OCI-LY7 (cell line): ENCODE measurements around the gene DEF6. TPM values are rescaled to one million over a fixed set of nuclear protein-coding genes. Genes with fewer than 3 reads are reported as not detected.
A peak's percentile ranks its signal among the peaks of the same experiment; 100 is the strongest.

Experiments
- BruUV-seq: library from RNA; stranded (reverse); fragments of 400-500 nt; replicated peaks from 2 replicates; lab custom pipeline; 2021; lab: Mats Ljungman, UMichigan
- CTCF ChIA-PET: fragments of 300-600 bp; sonication (Branson Sonifier 250); formaldehyde crosslinking; loops from one replicate; lab custom pipeline; 2022; ENCODE audit warnings: antibody characterized with exemption; ENCODE audit not compliant: unreplicated experiment; lab: Charles Lee
- POLR2A ChIA-PET: fragments of 300-600 bp; sonication (Branson Sonifier 250); formaldehyde crosslinking; loops from one replicate; lab custom pipeline; 2022; ENCODE audit warnings: antibody characterized with exemption; lab: Charles Lee
- DNase-seq: peaks from one replicate; pipeline ENCODE4 v3.0.0-alpha.2; 2015; ENCODE audit warnings: low spot score
- H2AFZ ChIP-seq: fragments of 200-600 bp; sonication (generic), shearing (Covaris generic); 2 replicates; pipeline ENCODE4 v1.6.1; 2014; ENCODE audit warnings: mild to moderate bottlenecking, antibody characterized with exemption, low read length, moderate library complexity
- H3K27ac ChIP-seq: fragments of 200-600 bp; sonication (generic); 2 replicates; pipeline ENCODE4 v1.5.1; 2014; ENCODE audit warnings: mixed run types, low read depth, mild to moderate bottlenecking, moderate library complexity, low read length, inconsistent platforms; ENCODE audit not compliant: poor library complexity, severe bottlenecking
- H3K36me3 ChIP-seq: fragments of 200-600 bp; sonication (generic); 2 replicates; pipeline ENCODE4 v1.6.1; 2014; ENCODE audit warnings: mild to moderate bottlenecking, antibody characterized with exemption, low read length, moderate library complexity, mixed read lengths; ENCODE audit not compliant: insufficient read depth
- H3K4me1 ChIP-seq: fragments of 200-600 bp; sonication (generic); 2 replicates; pipeline ENCODE4 v1.5.1; 2014; ENCODE audit warnings: mild to moderate bottlenecking, low read length; ENCODE audit not compliant: insufficient read depth, poor library complexity, severe bottlenecking
- H3K4me2 ChIP-seq: fragments of 200-600 bp; sonication (generic); 2 replicates; pipeline ENCODE4 v1.6.1; 2014; ENCODE audit warnings: mild to moderate bottlenecking, low read length
- H3K4me3 ChIP-seq: fragments of 200-600 bp; sonication (generic); 2 replicates; pipeline ENCODE4 v1.5.1; 2014; ENCODE audit warnings: mild to moderate bottlenecking, low read depth, low read length; ENCODE audit not compliant: poor library complexity, severe bottlenecking
- H3K79me2 ChIP-seq: fragments of 200-600 bp; sonication (generic); 2 replicates; pipeline ENCODE4 v1.6.1; 2016; ENCODE audit warnings: low read depth, mild to moderate bottlenecking, low read length, moderate library complexity, mixed read lengths; ENCODE audit not compliant: insufficient read depth
- H3K9me2 ChIP-seq: fragments of 200-600 bp; sonication (generic); 2 replicates; pipeline ENCODE4 v1.6.1; 2016; ENCODE audit warnings: mild to moderate bottlenecking, low read length, mixed read lengths; ENCODE audit not compliant: insufficient read depth
- H3K9me3 ChIP-seq: fragments of 200-600 bp; sonication (generic); 2 replicates; pipeline ENCODE4 v1.6.1; 2014; ENCODE audit warnings: mild to moderate bottlenecking, mixed run types, low read length, mixed read lengths
- H4K20me1 ChIP-seq: fragments of 200-600 bp; sonication (generic); 2 replicates; pipeline ENCODE4 v1.6.1; 2014; ENCODE audit warnings: mild to moderate bottlenecking, antibody characterized with exemption, low read length, moderate library complexity, mixed read lengths; ENCODE audit not compliant: insufficient read depth
- EZH2phosphoT487 ChIP-seq: fragments of 200-600 bp; sonication (generic); IDR thresholded peaks from 2 replicates; pipeline ENCODE4 v1.6.1; 2018; ENCODE audit warnings: low read depth, borderline replicate concordance, mild to moderate bottlenecking, mixed run types, antibody characterized with exemption, low read length, moderate library complexity, mixed read lengths
- intact Hi-C: fragments of 100-400 bp; cut with micrococcal nuclease; formaldehyde crosslinking; loops from one replicate; pipeline ENCODE4 v1.10.0; 2022; ENCODE audit not compliant: unreplicated experiment
- total RNA-seq, 2 experiments: library from RNA; depleted of rRNA in 1 of 2; stranded (reverse); fragments of >200 nt in 1 of 2; shearing (Covaris generic) in 1 of 2; gene quantifications; 2 replicates each; pipeline ENCODE4 v1.2.3, GENCODE V29; 2014 to 2022
- TF ChIP-seq, protein P1 (sequence below): fragments of 200-600 bp; sonication (generic); conservative IDR thresholded peaks from 2 replicates; pipeline ENCODE4 v1.5.1; 2014; ENCODE audit warnings: mild to moderate bottlenecking, antibody characterized with exemption, low read length, moderate library complexity, mixed read lengths

DEF6 gene
- total RNA-seq, 2 experiments from 2014 or later = 53.8 to 56.8 TPM

- H3K36me3 ChIP-seq = peaks cover 57% of the 10 kb centered on the region
- no peaks in the 10 kb centered on the region for H3K9me2 ChIP-seq
- H3K9me3 ChIP-seq = no peaks in the 10 kb centered on the region
- BruUV-seq = no TSS peak
- ChIA-PET POLR2A (interaction anchor here (0.5 to 0.6 kb wide), 2 partner anchors 56 to 124 kb away, joined by 4 to 8 read pairs; no protein-coding TSS in a partner anchor), CTCF (interaction anchor here (2.9 kb wide), 1 partner anchor 32 kb away, joined by 19 read pairs; no protein-coding TSS in a partner anchor)
- no peak overlapping the region for H3K4me3 ChIP-seq
- peaks cover 28% of the 10 kb centered on the region; the same call in 1 of the 2 replicates for H3K79me2 ChIP-seq
- H4K20me1 ChIP-seq = no peaks in the 10 kb centered on the region
- no peak overlapping the region for H3K27ac ChIP-seq
- TF ChIP-seq, protein P1, sequence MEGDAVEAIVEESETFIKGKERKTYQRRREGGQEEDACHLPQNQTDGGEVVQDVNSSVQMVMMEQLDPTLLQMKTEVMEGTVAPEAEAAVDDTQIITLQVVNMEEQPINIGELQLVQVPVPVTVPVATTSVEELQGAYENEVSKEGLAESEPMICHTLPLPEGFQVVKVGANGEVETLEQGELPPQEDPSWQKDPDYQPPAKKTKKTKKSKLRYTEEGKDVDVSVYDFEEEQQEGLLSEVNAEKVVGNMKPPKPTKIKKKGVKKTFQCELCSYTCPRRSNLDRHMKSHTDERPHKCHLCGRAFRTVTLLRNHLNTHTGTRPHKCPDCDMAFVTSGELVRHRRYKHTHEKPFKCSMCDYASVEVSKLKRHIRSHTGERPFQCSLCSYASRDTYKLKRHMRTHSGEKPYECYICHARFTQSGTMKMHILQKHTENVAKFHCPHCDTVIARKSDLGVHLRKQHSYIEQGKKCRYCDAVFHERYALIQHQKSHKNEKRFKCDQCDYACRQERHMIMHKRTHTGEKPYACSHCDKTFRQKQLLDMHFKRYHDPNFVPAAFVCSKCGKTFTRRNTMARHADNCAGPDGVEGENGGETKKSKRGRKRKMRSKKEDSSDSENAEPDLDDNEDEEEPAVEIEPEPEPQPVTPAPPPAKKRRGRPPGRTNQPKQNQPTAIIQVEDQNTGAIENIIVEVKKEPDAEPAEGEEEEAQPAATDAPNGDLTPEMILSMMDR = no peak
- no peak for TF ChIP-seq EZH2phosphoT487
- no peak for DNase-seq
- peaks cover 49% of the 10 kb centered on the region for H3K4me1 ChIP-seq
- H3K4me2 ChIP-seq = no peak overlapping the region
- intact Hi-C loops = no loop called here
- no peak overlapping the region for H2AFZ ChIP-seq
Measured at GRCh38 chr6:35295521-35296315, 1.9 kb upstream of the DEF6 start.

DNA sequence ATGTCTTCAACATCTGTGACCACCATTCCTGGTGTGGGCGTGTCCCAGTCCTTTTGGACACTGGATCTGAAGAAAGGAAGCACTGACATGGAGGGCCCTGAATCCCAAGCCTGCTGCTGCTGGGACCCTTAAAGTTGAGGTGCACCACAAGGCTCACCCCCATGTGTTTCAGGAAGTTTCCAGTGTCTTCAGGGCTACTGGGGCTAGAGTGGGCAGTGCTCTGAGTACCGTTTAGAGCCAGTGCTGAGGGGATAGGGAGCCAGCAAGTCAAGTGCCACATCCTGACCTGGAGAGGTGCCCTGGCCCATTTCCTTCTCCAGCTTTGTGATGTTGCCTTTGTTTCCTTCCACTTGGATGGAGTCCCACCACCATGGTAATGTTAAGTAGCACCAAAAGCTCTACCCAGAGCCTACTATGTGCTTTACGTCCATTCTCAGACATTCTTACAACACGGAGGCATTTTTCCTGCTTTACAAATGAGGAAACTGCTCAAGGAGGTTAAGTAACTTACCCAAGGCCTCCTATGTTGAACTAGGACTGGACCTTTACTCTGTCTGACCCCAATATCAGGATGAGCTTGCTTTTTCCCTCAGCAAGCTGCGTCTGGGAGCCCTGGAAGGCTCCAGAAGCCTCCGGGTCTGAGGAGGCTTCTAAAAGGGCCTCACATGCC, 552 bp upstream of the DEF6 start:
- Histone ChIP-seq H2AFZ (peak overlapping the region; percentile 79; the same call in 1 of the 2 replicates), H3K4me2 (peak overlapping the region; percentile 98), H3K4me1 (peaks cover 58% of the 10 kb centered on the region), H3K9me3 (no peaks in the 10 kb centered on the region), H4K20me1 (no peaks in the 10 kb centered on the region), H3K4me3 (peak overlapping the region; percentile 94), H3K79me2 (peaks cover 35% of the 10 kb centered on the region; the same call in 1 of the 2 replicates), H3K27ac (peak overlapping the region; percentile 82), H3K9me2 (no peaks in the 10 kb centered on the region), H3K36me3 (peaks cover 53% of the 10 kb centered on the region; the same call in 1 of the 2 replicates)
- TF ChIP-seq, protein P1 = no peak
- no peak for TF ChIP-seq EZH2phosphoT487
- POLR2A ChIA-PET = interaction anchor here (0.5 to 1.6 kb wide), 4 partner anchors 14 to 31 kb away, joined by 3 to 5 read pairs (median 4); no protein-coding TSS in a partner anchor
- intact Hi-C loops = loop anchor here (1.0 kb wide), 4 partner anchors 30 to 171 kb away; partner anchors contain the start of genes PPARD and RPL10A
- CTCF ChIA-PET = interaction anchor here (0.6 to 2.9 kb wide), 3 partner anchors 17 to 225 kb away, joined by 3 to 19 read pairs (median 4); no protein-coding TSS in a partner anchor
- DNase-seq = no peak
- BruUV-seq = no TSS peak
